ENCODE measurements around the gene P2RX1. TPM values are rescaled to one million over a fixed set of nuclear protein-coding genes. Genes with fewer than 3 reads are reported as not detected.

The P2RX1 gene
- total and polyA plus RNA-seq, 2 of the 4 experiments (the other 2 are of a cell fraction): not detected

- no peak overlapping the region for H2BK5ac ChIP-seq (ENCODE audit: low read depth, low read length, poor library complexity, severe bottlenecking)
- H2AK9ac ChIP-seq (replicated peaks; ENCODE audit: low read depth, low read length, poor library complexity): no peak overlapping the region
- H3K27ac ChIP-seq (ENCODE audit: insufficient read depth, low read length): no peak overlapping the region
- no peak overlapping the region for H3K9ac ChIP-seq (ENCODE audit: low read depth, low read length)
- POLR2A ChIA-PET (ENCODE audit: unreplicated experiment): no interaction called here
- H2AK5ac ChIP-seq (ENCODE audit: low read depth, low read length): no peak overlapping the region
- no CpG with 5 or more reads among the region's 14 CpGs for WGBS, 2 experiments (ENCODE audit: extremely low coverage in 2 of 2, insufficient read length in 1 of 2)
- H3K4ac ChIP-seq (ENCODE audit: low read depth, low read length): no peak overlapping the region
- H3K56ac ChIP-seq (ENCODE audit: extremely low read depth, insufficient read depth, low read length): no peak overlapping the region
- no peaks in the 10 kb centered on the region for H3K27me3 ChIP-seq (ENCODE audit: control insufficient read depth, insufficient read depth, low read length)
- no peaks in the 10 kb centered on the region for H3K9me1 ChIP-seq (ENCODE audit: insufficient read depth, low read length)
- no peak overlapping the region for H3K23ac ChIP-seq (ENCODE audit: low read depth, low read length)
- no peak overlapping the region for H4K8ac ChIP-seq (ENCODE audit: low read depth in 2 of 2, low read length in 2 of 2)
- H3K4me1 ChIP-seq (ENCODE audit: control insufficient read depth, insufficient read depth, low read length): no peaks in the 10 kb centered on the region
- H3K79me1 ChIP-seq (ENCODE audit: low read depth in 1 of 2, low read length in 2 of 2): no peaks in the 10 kb centered on the region
- dilution Hi-C loops (cut with HindIII; ENCODE audit: low sequenced_read_pairs, unreplicated experiment): no loop called here
- no peak overlapping the region for H2BK20ac ChIP-seq (ENCODE audit: low read depth, low read length)
- no peak overlapping the region for H2BK120ac ChIP-seq (ENCODE audit: low read depth, low read length)
- H4K20me1 ChIP-seq (ENCODE audit: insufficient read depth, low read length): no peaks in the 10 kb centered on the region; the same call in 1 of the 2 replicates
- DNase-seq (no peak), ATAC-seq (ENCODE audit: low read depth) (no peak)
- TF ChIP-seq MAFK (IDR thresholded peaks at IDR 0.05; ENCODE audit: low read depth, low read length): no peak
- no peak for TF ChIP-seq POLR2A (IDR thresholded peaks at IDR 0.05; ENCODE audit: low read depth, low read length)
- TF ChIP-seq MXI1 (IDR thresholded peaks at IDR 0.05; ENCODE audit: borderline replicate concordance, low read depth, low read length): no peak
- TF ChIP-seq RCOR1 (IDR thresholded peaks at IDR 0.05; ENCODE audit: insufficient replicate concordance, low read length): no peak
- TF ChIP-seq RAD21 (IDR thresholded peaks at IDR 0.05; ENCODE audit: low read length): no peak
- TF ChIP-seq BHLHE40 (IDR thresholded peaks at IDR 0.05; ENCODE audit: low read depth, low read length): no peak
- TF ChIP-seq FOS (IDR thresholded peaks at IDR 0.05; ENCODE audit: low read depth, low read length): no peak
- no peaks in the 10 kb centered on the region for H3K9me3 ChIP-seq (ENCODE audit: control insufficient read depth, insufficient read depth, low read length)
- H2BK15ac ChIP-seq (ENCODE audit: low read depth, low read length): no peak overlapping the region
- no peak overlapping the region for H3K4me3 ChIP-seq (ENCODE audit: insufficient read depth, low read depth, low read length)
- in situ Hi-C loops (cut with MboI; ENCODE audit: low sequenced_read_pairs): no loop called here
- no peak overlapping the region for H4K5ac ChIP-seq (ENCODE audit: low read depth, low read length)
- CTCF ChIA-PET: no interaction called here
- H3K4me2 ChIP-seq (ENCODE audit: low read depth, low read length): no peak overlapping the region
- intact Hi-C loops (cut with micrococcal nuclease): no loop called here
- no peaks in the 10 kb centered on the region for H3K36me3 ChIP-seq (ENCODE audit: control insufficient read depth, insufficient read depth, low read length)
- no peak overlapping the region for H4K91ac ChIP-seq (ENCODE audit: insufficient read depth, low read depth, low read length)
- no peak overlapping the region for H3K18ac ChIP-seq (ENCODE audit: low read depth, low read length)
- no peak overlapping the region for H2AFZ ChIP-seq (replicated peaks; ENCODE audit: low read length, poor library complexity)
- no TSS peak for BruUV-seq (replicated peaks)
- H3K14ac ChIP-seq (replicated peaks; ENCODE audit: low read depth, low read length): no peak overlapping the region
These were observed 37.3 kb upstream of the P2RX1 start for GRCh38 chr17:3953542-3953941.
